ENCODE measurements around the gene MRC2. TPM values are rescaled to one million over a fixed set of nuclear protein-coding genes. Genes with fewer than 3 reads are reported as not detected.

Gene MRC2
- total RNA-seq, 1 donor from 2014 or later = 18.1 TPM

GRCh38 chr17:62629556-62630364 is 2.3 kb downstream of the MRC2 start:
- DNase-seq (no peak), ATAC-seq (no peak)
- intact Hi-C loops (cut with micrococcal nuclease) = no loop called here

- intact Hi-C loops (cut with micrococcal nuclease) = no loop called here
- no peak for ATAC-seq
- DNase-seq = no peak
Observed at GRCh38 chr17:62630365-62631085, 3.1 kb downstream of the MRC2 start.

DNA sequence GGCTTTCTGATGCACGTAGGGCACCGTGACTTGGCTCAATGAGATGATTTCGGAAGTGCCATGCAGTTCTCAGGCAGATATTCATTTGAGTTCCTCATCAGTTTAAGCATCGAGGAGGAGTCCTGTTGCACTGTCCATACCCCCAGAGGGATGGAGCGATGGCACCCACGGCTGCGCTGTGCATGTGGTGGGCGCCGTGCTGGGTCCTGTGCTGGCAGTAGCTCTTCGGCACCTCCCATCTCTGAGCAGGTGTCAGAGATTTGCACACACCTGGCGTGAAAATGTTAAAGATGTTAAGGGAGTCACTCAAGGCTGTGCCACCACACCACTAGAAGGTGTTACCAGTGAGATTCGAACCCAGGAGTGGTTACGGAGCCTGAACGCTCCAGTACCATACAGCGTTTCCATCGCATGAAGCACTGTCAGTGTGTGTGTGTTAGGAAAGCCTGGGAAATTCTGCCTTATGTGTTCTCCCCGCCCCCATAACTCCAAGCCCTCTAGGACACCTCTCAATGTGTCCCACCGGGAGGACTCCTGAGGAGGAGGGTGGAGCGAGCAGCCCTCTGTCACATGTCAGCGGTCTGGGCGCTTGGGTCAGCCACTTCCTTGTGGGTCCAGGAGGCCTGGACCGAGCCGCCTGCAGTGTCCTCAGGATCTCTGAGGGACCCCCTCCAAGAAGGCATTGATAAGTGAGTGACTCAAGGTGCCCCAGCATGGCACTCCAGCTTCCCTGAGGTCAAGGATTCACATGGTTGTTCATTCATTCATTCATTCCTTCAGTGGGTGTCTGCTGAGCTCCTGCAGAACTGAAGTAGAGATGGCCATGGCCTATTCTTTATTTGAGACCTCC is 3.8 kb downstream of the MRC2 start:
- intact Hi-C loops (cut with micrococcal nuclease) = no loop called here
- ATAC-seq (no peak), DNase-seq (no peak)

GRCh38 chr17:62631936-62632924 is 4.8 kb downstream of the MRC2 start:
- intact Hi-C loops (cut with micrococcal nuclease) = no loop called here
- no peak for DNase-seq
- no peak for ATAC-seq

GRCh38 chr17:62637809-62638208 is 10.3 kb downstream of the MRC2 start:
- DNase-seq = no peak

DNA sequence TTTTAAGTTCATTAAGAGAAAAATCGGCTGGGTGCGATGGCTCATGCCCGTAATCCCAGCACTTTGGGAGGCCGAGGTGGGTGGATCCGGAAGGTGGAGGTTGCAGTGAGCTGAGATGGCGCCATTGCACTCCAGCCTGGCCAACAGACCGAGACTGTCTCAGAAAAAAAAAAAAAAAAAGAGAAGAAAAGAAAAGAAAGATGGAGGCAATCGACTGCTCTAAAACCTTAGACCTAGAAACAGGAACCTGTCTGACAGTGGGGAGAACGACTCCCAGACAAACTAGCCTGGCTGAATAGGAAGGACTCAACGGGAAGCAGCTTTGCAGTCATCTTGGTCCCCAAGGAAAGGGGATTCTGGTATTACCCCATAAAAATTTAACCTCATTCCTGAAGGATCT is 13.7 kb downstream of the MRC2 start:
- DNase-seq (no peak), ATAC-seq (no peak)
- intact Hi-C loops (cut with micrococcal nuclease) = no loop called here

More at GRCh38 chr17:62637809-62638208, 10.3 kb downstream of the MRC2 start:
- intact Hi-C loops (cut with micrococcal nuclease) = no loop called here
- no peak for ATAC-seq

- ATAC-seq = no peak
- intact Hi-C loops (cut with micrococcal nuclease) = no loop called here
- DNase-seq = no peak
Observed at GRCh38 chr17:62641951-62642350, 14.5 kb downstream of the MRC2 start.

GRCh38 chr17:62643496-62643895 is 16.0 kb downstream of the MRC2 start:
- ATAC-seq (no peak), DNase-seq (no peak)
- intact Hi-C loops (cut with micrococcal nuclease) = no loop called here

DNA sequence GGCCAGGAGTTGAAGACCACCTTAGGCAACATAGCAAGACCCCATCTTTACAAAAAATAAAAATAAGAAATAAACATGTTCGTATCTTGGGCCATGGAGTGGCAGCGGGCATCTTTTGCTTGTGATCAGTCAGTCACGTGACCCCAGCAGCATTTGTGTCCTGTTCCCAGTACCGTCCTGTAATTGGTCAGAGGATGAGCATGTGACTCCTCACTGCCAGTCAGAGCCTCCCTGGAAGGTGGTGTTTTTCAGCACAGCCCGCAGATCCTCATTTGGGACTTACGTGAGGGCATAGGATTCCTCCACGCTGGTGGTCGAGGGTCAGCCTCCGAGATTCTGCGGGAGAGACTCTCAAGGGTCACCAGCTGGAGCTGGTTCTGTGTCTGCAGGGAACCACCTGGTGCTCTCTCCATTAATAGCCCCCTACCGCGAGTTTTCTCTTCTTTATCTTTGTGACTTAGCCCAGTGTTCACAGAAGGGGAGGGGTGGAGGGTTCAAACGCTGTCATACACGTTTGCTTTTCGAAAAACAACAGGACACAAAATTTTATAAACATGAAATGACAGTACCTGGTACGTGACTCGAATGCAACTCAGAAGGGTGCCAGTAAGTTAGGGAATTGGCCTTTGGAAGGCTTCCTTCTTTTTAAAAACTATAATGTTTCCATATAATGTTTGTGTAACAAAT is 17.2 kb downstream of the MRC2 start:
- no peak for ATAC-seq
- intact Hi-C loops (cut with micrococcal nuclease) = no loop called here
- no peak for DNase-seq

GRCh38 chr17:62648251-62648955 is 20.9 kb downstream of the MRC2 start:
- DNase-seq = peak; percentile 56
- intact Hi-C loops (cut with micrococcal nuclease) = no loop called here
- ATAC-seq = peak; percentile 62

- intact Hi-C loops (cut with micrococcal nuclease) = no loop called here
- no peak for ATAC-seq
- DNase-seq = no peak
Observed at GRCh38 chr17:62648956-62649294, 21.5 kb downstream of the MRC2 start.

- intact Hi-C loops (cut with micrococcal nuclease) = no loop called here
- ATAC-seq (no peak), DNase-seq (no peak)
Observed at GRCh38 chr17:62649570-62649969, 22.1 kb downstream of the MRC2 start.

GRCh38 chr17:62650587-62650986 is 23.1 kb downstream of the MRC2 start:
- no peak for ATAC-seq
- DNase-seq = no peak
- intact Hi-C loops (cut with micrococcal nuclease) = no loop called here

- intact Hi-C loops (cut with micrococcal nuclease) = no loop called here
- DNase-seq (peak; percentile 79), ATAC-seq (peak; percentile 47)
Observed at GRCh38 chr17:62652251-62653001, 25.0 kb downstream of the MRC2 start.

DNA sequence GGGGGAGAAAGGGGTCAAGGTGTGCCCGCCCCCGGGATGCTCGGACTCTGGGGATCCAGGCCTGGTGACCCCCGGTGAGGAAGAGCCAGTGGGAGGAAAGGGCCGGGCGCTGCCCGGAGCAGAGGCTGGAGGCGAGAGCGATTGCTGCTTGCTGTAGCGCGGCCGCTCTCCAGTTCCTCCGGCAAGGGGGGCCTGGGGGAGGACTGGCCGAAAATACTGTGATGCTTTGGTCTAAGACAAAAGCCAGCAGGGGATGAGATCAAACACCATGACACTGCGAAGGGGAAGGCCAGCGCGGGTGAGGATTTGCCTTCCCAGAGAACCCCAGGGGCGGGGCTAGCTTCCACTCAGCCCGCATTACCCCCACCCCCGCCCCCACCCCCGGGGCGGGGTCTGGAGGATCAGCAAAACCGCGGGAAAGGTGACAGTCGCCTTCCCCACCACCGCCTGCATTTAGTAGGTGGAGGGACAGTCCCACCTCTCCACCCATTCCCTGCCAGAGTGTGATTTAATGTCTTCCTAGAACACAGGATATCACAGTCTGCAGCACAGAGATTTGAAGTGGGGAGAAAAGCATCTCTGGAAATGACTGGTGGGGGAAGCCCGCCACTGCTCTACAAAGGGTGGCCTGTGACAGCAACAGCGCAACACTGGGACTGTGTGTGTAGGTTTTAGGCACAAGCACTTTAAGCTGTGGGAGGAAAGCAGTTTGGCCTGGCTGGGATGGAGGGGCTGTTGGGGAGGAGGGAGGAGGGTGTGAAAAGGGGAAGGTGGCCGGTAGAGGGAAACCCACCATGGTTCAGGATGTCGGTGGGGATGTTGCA is 25.7 kb downstream of the MRC2 start:
- intact Hi-C loops (cut with micrococcal nuclease) = no loop called here
- peak; percentile 84 for DNase-seq
- peak; percentile 57 for ATAC-seq

Data from left ventricle myocardium superior (tissue), 1 donor.